Right lung (tissue), 5 donors: ENCODE data around the gene KIT. TPM values are rescaled to one million over a fixed set of nuclear protein-coding genes. Genes with fewer than 3 reads are reported as not detected.

Source experiments
- DNase-seq, 2 donors: peaks; one replicate each; pipeline ENCODE4 v3.0.0-alpha.2; 2013
- polyA plus RNA-seq, 5 donors: library from polyadenylated mRNA; unstranded; fragments of 120-200 nt; gene quantifications; one replicate each; pipeline versions ENCODE4 v1.2.1 to v1.2.3, GENCODE V29; 2013; ENCODE audit warnings: inconsistent platforms in 1 of 5, low replicate concordance in 1 of 5; ENCODE audit not compliant: insufficient read length in 5 of 5, insufficient read depth in 1 of 5

Gene KIT
- polyA plus RNA-seq, 5 donors, result 49.1 to 84.3 (median 80.5) TPM

DNA sequence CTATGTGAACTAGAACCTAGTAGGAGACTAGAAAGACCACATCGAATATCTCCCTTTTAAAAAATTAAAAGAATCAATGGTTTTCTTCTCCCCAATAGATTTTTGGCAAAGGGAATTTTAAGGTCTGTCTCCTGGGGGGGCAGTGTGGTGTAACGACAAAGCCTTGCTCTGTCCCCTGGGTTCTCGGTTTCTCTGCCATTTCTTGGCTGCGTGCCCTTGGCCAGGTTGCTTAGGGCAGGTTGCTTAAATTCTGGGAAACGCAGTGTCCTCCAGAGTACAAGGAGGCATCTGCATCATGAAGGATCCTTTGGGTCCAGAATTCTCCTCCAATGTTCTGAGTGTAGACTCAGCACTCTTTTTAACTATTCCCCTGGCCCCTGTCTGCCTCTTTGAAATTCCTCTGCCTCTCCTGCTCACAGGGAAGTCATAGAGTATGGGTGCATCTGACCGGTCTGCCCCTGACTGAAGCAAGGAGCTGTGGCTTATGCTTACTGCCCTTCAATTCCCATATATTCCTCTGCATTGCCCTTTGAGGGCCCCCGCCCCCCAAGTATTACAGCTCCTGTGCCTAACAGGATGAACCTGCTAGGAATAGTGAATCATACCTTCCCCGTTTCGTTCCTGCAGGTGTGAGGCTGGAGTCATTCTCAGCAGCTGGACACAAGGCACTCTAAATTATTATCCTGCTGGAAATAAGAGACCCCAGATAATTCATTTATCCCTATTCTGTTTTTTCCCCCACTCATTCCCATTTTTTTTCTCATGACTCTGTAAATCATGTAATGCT is 2.2 kb downstream of the KIT start:
- DNase-seq, result no peak

DNA sequence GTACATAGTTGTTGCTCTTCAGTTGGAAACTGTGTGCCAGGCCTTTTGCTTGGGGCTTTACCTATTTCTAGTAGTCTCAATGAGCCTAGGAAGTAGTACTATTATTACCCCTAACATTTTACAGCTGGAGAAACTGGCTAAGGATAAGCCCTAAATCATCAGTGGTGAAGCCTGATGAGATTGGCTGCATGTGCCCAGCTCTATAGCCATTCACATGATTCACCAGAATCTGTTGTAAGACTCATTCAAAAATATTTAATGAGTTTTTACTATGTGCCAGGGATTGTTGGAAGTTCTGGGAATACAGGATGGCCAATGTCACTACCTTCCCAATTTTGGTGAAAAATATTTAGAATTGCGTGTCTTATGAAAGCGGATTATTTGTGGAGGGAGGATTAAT is 2.8 kb downstream of the KIT start:
- no peak for DNase-seq

DNA sequence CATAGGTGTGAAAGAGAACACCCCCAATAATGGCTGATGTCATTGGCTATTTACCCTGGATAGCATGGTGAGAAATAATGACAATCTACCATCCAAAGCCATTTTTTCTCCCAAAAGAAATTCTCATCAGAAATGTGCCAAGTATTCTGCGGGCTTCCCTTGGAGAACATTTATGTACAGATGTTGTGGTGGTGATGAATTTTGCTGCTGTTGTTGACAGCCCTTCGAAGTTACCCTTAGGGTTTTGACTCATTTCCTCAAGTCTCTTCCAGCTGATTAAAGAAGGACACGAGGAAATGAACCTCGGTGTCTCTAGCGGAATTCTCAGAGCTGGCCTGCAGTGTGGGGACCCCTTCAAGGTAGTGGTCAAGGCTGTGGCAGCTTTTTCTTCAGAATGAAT is 3.4 kb downstream of the KIT start:
- DNase-seq, result no peak

DNA sequence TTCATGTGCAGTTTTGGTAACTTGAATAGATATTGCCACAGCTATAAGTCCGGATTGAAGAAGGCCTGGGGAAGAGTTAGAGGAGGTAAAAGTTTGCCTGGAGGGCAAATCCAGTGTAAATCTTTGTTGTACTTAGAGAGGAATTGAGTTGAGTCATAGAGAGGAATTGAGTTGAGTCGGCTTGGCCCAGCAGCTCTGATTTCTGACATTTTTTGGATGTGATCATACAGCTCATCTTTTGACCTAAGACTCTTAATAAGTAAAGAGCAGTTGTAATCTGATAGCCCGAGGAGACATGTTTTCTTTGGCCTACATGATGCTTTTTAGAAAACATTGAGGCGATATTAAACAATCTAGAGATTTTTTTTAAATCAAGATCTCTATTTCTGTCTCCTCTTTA is 3.9 kb downstream of the KIT start:
- no peak for DNase-seq

DNA sequence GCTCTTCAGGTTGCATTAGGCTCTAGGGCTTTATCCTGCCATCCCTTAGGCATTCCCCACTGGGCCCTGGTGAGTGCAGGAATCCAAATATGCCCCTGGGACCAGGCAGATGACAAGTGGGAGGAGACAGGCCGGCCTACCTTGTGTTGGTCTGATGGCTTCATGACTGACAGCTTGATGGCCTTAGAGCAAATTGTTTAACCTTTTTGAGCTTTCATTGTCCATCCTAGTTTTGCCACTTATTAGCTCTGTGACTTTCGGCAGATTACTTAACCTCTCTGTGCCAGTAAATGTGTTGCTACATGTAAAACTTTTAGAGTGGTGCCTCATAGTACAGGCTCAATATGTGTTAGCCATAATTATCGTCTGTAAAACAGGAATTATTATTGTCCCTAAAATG is 4.4 kb downstream of the KIT start:
- no peak for DNase-seq

DNA sequence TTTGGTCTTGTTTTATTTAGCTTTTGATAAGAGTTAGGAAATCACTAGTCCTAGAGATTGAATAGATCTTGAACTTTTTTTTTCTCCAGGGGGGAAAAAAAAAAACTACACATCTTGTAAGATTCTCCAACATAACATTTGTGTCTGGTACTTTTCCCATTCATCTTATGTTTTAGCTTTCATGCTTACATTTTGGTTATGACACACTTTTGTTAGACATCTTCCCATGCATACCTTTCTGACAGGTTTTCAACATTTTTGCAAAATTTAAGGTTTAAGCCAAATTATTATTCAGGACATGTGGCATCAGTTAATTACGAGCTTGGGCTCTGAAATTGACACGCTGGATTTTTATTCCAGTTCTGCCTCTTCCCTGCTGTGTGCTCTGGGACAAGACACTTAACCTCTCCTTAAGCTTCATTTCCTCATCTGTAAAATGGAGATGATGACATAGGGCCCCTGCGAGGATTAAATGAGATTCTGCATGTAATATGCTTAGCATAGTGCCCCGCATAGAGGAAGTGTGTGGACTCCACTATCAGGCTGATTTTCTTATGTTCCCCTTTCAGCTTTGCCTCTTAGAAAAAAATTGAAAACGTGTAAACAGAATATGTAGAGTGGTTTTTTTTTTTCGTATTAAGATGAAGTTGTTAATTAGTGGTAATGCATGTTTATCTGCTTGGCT is 5.3 kb downstream of the KIT start:
- no peak for DNase-seq

DNA sequence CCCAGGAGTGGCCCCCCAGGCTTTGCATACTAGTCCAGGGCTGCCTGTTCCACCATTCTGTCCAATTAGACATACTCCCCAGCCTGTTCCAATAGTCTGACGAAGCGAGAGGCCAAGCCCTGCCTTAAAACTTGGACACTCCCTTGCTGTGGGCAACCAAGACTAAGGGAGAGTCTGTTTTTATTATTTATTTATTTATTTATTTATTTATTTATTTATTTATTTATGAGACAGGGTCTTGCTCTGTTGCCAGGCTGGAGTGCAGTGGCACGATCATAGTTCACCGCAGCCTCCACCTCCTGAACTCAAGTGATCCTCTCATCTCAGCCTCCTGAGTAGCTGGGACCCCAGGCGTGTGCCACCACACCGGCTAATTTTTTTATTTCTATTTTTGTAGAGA is 6.6 kb downstream of the KIT start:
- no peak for DNase-seq

DNA sequence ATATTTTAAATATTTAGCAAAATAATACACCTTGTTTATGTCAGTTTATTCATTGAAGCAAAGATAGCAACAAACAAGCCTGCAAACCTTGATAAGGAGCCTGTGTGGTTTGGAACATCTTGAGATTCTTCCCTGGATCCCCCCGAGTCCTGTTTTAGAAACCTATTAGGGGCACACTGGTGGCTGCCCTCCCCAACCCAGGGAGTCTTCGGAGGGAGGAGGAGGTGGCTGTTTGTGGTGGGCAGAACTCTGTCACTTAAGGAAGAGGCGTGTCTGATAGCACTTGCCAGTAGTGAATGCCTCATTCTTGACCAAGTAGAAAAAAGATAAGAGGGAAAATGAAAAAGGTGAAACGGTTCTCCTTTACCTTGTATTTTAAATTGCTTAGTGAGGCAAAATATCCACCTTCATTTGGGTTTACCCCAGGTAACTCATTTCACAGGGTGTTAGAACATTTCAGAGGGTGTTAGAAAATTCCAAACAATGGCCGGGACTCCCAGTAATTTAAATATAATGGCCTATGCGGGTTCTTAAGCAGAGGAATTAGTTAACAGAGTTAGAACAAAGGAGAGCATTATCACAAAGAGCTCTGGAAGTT is 10.4 kb downstream of the KIT start:
- DNase-seq, result no peak

DNA sequence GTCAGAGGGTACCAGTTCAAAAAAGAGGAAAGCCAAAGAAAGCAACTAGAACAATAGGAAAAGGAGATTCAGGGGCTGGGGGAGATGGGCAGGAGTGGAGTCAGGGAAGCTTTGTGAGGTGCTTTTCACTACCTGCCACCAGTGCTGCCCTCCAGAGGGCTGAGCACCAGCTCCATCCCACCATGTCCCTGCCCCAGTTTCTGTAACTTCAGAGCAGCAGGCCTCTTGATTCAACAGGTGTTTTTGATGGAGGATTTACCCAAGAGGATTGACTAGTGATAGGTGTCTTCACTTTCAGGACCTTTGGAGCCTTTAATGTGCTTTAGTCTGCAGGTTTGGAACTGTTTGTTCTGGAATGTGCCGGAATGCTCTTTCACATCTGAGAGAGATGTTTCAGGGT is 12.1 kb downstream of the KIT start:
- no peak for DNase-seq

DNA sequence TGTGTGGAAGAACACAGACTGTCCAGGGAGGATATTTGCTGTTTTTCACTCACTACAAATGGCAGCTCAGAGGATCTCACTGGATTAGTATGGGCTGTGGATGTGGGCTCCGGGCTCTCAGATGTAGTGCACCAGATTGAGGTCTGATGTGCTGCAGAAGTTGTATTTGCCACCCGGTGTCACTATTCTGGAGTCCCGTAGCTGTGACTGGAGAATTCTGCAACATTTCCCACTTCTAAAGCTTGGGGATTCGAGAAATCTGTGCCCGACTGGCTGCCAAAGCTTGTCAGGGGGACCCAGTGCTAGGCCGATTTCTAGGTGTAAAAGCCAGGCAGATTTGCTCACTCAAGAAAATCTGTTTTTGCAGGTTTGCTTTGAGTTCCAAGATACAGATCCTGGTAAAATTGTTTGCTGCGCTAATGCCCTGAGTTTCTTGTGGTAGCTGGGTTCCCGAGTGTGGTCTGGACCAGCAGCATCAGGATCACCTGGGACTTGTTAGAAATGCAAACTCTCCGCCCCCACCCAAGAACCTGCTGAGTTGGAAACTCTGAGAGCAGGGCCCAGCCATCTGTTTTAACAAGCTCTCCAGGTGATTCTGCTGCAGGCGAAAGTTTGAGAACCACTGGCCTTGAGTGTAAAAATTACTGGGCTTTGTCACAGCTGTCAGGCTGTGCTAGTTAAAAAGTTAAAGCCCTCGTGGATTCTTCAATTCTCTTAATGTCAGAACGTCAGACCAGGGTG is 18.1 kb downstream of the KIT start:
- DNase-seq, result no peak

DNA sequence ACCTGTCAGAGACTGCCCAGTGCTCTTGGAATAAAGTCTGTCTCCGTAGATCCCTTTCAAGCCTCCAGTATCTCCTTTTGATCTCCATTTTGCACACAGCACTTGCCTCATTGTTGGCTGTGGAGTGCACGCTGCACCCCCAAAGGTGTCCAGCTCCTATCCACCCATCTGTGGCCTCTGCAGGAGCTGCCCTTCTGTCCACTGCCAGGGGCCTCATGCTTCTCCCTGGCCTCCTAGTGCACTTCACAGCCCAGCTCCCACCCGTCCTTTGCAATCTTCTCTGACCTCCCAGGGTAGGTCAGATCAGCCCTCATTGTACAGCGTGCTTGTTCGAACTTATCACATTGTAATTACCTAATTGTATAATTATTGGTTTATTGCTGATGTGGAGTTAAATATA is 18.9 kb downstream of the KIT start:
- no peak for DNase-seq

DNA sequence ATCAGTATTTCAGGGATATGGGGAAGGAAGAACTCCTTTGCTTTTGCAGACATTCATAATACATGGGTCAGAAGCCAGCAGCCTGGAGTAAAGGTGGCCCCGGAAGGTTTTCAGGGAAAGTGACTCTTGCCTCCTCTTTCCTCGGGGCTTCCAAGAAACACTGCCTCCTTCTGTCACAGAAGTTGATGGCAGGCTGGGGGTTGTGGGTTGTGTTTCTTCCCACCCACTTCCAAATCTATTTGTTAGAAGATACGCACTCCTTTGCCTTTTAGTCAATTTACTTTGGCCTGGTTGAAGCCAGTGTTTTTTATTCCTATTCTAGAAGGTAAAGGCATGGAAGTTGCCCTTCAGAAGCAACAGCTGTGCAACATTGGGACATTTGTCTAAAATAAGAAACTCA is 19.7 kb downstream of the KIT start:
- no peak for DNase-seq

DNA sequence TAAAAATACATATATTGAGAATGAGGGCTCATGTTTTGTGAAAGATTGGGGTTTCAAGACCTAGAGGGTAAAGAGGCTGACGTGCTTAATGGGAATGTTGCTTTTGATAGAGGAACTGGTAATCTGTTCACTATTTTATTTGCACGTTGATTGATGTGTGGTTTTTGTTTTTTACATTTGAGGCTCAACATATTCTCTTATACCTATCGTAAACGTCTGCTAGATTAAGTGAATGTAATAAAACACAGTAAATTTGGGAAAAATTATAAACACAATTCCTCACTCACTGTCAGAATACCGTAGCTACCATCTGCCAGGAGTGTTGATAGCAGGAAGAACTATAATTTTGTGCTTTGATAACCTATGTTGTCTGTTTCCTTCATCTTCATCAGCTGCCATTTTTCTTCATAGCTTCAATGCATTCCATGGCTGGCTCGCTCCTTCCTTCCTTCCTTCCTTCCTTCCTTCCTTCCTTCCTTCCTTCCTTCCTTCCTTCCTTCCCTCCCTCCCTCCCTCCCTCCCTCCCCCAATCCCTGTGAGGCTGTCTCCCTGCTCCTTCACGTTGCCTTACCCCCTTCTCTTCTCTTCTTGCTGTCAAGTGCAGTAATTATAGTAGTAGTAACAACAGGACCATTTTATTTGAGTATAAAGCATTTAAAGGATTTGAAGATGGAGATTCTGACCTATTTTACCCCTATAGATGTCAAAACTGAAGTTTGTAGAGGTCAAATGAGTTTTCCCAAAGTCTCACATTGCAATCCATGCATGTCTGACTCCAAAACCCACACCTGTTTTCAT is 20.3 kb downstream of the KIT start:
- DNase-seq, result no peak

DNA sequence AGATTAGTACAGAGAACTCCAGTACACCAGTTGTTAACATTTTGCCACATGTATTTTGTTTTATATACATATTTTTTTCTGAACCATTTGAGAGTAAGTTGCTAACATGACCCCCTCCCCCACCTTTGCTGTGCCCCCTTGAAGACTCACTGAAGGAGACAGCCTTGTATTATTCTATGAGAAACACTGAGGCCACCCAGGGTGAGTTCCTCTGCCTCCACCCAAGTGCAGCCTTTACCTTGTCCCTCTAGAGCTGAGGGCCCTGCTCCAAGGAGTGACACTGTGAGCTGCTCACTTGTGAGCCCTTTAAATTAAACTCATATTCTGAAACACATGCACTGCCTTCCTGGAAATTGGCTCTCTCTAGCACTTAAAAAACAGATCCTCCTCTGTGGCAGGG is 21.1 kb downstream of the KIT start:
- no peak for DNase-seq

DNA sequence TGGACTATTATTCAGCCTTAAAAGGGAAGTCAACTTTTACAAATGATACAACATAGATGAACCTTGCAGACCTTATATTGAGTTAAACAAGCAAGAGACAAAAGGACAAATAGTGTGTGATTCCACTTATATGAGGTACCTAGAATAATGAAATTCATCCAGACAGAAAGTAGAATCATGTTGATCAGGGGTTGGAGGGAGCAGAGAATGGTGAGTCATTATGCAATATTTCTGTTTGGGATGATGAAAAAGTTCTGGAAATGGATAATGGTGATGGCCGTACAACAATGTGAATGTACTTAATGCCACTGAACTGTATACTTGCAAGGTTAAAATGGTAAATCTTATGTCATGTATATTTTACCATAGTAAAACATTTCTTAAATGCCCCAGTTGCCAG is 22.1 kb downstream of the KIT start:
- DNase-seq, result no peak

DNA sequence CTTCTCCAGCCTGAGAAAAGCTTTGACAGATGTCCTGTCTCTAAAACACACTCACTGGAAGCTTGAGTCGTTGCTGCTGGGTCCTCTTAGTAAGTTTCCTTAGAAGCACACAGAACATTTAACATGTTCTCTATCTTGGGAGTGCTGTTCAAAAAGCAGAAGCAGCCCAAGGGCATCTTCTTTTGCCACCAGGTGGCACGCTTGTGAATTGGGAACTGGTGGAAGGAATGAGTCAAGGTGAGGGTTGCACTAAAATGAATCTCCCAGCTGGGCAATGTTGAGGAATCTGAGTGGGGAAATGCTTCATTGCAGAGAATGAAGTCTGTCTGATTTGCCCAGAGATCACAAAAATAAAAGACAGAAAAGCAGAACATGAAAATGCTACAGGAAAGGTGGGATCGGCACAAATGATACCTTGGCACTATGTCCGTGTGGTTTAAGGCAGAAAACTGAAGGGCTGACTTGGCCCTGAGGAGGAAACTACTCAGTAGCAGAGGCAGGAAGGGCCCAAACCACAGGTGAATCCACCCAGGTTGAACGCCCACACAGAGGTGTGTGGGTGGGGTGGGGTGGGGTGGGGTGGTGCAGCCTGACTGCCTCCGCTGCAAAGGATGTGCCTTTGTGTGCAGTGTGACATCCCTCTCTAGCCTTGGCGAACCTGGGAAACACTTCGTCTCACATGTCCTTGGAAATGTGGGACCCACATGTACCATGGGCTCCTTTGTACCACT is 26.0 kb downstream of the KIT start:
- DNase-seq, result no peak

DNA sequence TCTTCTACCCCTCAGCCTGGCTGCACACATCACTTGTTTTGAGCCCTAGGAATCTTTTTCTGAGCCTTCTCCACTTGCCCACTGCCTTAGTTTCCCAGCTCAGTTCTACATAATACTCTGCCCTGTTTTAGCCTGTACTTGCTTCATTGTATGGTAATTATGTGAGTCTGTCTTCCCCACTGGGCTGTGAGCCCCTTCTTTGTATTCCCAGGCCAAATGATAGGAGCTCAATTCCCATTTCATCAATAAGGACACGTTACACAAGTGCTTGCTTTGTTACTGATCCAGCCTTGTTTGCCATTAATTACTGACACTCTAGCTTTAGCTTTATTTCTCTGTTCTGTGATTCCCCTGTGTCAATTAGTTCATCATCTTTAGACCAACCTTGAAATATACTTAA is 28.1 kb downstream of the KIT start:
- DNase-seq, result no peak

DNA sequence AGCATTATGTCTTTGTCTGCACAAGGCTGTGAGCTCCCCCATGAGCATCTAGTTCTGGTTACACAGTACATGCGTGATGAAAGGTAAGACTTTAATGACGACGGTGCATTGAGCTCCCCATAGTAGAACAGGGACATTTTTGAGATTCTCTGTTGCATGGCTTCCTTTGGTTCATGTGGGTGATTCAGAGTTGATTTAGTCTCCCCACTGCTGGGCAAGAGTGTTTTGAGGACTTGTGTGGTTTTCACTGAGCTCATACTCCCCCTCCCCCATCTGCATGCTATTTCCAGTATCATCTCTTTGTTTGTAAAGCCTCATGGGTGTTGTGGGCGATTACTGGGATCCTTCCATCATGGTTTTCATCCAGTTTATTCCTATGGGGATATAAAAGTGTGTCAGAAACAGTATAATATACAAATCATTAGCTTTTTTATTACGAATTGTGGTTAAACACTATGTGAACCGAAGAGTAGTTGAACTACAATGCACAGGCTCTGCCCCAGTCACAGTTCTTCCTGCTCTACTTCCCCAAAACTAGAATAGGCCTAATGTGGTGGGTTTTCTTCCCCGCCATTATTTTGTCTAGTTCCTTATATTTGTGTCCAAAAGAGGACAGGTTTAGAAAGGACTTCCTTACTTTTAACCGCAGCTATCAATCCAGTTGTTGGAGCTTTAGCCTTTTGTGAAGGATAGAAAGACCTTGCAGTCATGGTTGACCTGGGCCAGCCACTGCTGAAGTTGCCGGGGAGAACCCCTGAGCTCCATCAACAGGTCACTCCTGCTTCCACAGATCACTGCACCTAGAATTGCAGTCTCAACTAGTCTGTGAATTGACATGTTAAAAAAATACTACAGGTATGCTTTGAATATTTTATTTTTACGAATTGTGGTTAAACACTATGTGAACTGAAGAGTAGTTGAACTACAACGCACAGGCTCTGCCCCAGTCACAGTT is 30.4 kb downstream of the KIT start:
- no peak for DNase-seq

DNA sequence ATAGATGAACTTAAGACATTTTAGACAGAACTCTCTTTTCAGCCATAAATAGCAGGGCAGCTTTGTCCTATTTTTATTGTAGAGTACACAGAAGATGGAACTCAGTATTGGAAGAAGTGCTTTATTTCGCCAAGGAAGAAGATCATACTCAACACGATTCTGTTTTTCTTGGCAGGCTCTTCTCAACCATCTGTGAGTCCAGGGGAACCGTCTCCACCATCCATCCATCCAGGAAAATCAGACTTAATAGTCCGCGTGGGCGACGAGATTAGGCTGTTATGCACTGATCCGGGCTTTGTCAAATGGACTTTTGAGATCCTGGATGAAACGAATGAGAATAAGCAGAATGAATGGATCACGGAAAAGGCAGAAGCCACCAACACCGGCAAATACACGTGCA is 37.6 kb downstream of the KIT start:
- no peak for DNase-seq

DNA sequence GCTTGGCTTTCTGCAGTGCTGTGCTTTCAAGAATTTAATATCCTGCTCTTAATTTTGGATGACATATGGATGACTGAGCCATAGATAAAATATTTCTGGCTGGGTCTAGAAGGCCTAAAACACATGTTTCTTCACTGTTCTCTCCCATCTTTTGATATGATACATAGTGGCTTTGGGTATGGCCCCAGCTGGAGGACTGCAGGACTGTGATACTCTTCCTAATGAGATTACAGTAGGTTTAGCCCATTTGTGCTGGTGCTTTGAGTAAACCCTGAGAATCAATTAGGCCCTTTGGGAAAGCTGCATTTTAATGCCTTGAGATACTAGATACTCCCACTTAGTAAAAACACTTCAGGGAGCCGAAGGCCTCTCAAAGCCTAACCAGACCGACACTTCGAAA is 38.0 kb downstream of the KIT start:
- no peak for DNase-seq
